ENCODE measurements around the gene NEU1.
A peak's percentile ranks its signal among the peaks of the same experiment; 100 is the strongest.
"Not testable (repeated sequence)": the region's sequence is repeated elsewhere in the genome, so short reads cannot be mapped to it uniquely, and the experiment has no call there.

The NEU1 gene

GRCh38 chr6:31821301-31822035 is 41.2 kb downstream of the NEU1 start:
- peak in 42 of 56 donors; percentile 19 to 86 (median 59) for DNase-seq

GRCh38 chr6:31820399-31820798 is 42.2 kb downstream of the NEU1 start:
- not testable (repeated sequence) for DNase-seq

DNA sequence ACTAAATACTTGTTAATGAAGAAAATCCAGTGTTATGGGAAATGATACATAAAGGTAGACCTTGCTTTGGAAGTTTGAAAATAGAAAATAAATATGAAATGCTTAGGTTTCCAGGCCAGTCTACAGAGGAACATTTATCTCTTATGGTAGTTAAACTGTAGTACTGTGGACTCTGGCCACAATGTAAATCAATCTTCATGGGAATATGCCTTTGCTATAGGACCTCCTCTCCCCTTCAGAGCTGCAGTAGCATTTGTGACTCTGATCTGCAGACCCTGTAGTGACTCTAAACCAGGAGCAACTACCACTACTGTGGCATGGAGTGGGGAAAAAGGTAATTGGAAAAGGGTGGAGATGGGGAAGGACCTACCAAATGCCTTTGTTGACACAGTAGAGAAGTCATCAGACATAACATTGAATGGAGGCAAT is 42.7 kb downstream of the NEU1 start:
- no peak for DNase-seq

DNA sequence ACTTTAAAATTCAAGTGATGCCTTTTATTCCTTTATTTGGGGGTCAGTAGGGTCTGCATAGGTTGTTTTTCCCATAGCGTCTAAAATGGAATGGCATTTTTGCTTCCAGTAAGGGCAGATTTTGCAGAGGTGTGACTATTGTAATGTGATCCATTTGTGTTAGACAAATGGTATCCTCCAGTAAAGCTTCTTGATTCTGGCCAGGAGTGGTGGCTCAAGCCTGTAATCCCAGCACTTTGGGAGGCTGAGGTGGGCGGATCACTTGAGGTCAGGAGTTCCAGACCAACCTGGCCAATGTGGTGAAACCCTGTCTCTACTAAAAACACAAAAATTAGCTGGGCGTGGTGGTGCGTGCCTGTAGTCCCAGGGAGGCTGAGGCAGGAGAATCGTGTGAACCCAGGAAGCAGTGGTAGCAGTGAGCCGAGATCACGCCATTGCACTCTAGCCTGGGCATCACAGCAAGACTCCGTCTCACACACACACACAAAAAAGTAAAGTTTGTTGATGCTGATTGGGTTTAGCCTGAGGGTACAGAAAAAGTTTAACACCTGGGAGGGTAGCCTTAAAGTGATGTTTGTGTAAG is 44.6 kb downstream of the NEU1 start:
- DNase-seq = peak in 12 of 56 donors; percentile 11 to 75 (median 48)

DNA sequence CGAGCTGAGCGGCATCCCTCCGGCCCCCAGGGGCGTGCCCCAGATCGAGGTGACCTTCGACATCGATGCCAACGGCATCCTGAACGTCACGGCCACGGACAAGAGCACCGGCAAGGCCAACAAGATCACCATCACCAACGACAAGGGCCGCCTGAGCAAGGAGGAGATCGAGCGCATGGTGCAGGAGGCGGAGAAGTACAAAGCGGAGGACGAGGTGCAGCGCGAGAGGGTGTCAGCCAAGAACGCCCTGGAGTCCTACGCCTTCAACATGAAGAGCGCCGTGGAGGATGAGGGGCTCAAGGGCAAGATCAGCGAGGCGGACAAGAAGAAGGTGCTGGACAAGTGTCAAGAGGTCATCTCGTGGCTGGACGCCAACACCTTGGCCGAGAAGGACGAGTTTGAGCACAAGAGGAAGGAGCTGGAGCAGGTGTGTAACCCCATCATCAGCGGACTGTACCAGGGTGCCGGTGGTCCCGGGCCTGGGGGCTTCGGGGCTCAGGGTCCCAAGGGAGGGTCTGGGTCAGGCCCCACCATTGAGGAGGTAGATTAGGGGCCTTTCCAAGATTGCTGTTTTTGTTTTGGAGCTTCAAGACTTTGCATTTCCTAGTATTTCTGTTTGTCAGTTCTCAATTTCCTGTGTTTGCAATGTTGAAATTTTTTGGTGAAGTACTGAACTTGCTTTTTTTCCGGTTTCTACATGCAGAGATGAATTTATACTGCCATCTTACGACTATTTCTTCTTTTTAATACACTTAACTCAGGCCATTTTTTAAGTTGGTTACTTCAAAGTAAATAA is 45.3 kb downstream of the NEU1 start:
- peak in 18 of 56 donors; percentile 7 to 71 (median 34) for DNase-seq

DNA sequence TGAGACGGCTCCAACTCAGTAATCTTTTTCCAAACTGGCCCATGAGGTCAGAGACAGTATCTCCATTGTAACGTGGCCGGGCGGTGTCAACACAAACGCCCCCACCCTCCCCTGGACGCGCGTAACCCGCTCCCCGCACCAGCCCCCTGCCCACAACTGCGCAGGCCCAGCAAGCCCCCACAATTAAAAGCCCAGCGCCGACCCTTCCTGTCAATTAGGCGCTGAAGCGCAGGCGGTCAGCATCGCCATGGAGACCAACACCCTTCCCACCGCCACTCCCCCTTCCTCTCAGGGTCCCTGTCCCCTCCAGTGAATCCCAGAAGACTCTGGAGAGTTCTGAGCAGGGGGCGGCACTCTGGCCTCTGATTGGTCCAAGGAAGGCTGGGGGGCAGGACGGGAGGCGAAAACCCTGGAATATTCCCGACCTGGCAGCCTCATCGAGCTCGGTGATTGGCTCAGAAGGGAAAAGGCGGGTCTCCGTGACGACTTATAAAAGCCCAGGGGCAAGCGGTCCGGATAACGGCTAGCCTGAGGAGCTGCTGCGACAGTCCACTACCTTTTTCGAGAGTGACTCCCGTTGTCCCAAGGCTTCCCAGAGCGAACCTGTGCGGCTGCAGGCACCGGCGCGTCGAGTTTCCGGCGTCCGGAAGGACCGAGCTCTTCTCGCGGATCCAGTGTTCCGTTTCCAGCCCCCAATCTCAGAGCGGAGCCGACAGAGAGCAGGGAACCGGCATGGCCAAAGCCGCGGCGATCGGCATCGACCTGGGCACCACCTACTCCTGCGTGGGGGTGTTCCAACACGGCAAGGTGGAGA is 47.4 kb downstream of the NEU1 start, which contains the start of the genes HSPA1A and HSPA1L:
Gene HSPA1A, plus strand, starts transcription at position 519 of the 814 bp plus-strand sequence. Its CDS starts 214 bp downstream, at position 733.
Gene HSPA1L, minus strand, starts transcription at position 259 of the 814 bp plus-strand sequence. CDS start 3,311 bp downstream, outside the sequence.
- peak; percentile 65 to 100 (median 96) for DNase-seq

DNA sequence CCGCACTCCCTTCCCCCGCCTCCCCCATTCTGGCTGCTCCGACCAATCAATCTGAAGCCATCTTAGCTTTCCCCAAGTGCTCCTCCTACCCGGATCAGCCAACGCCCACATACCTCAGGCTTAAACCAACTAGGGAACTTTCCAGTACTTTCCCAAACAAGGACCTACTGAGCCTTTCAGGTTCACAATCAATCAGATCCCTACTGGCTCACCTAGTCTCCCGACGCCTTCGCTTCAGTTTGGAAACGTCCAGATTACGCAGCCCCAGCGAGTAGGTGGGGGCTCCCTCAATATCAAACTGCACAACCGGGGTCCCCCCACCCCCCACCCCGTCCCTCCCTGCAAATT is 48.0 kb downstream of the NEU1 start:
- peak in 55 of 56 donors; percentile 63 to 97 (median 90) for DNase-seq

DNA sequence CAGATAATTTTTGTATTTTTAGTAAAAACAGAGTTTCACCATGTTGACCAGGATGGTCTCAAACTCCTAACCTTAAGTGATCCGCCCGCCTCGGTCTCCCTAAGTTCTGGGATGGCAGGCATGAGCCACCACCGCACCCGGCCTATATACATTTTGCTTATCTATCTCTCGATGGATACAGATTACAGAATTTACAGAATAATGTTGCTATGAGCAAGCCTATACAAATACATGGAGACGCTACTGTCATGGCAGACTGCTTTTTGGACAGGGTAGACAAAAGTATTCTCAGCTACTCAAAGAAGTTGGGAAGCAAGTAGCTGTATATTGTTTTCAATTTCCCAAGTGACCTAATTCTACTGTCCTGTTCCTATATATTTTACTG is 49.2 kb downstream of the NEU1 start:
- no peak for DNase-seq

DNA sequence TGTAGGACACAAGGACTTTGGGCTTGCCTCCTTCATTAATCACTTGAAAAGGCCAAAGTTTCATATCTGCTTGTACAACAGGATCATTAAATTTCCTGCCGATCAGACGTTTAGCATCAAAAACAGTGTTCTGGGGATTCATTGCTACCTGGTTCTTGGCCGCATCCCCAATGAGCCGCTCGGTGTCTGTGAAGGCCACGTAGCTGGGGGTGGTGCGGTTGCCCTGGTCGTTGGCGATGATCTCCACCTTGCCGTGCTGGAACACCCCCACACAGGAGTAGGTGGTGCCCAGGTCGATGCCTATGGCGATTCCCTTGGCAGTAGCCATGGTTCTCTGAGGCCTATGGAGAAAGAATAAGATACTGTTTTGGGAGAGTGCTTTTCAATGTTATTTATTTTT is 51.0 kb downstream of the NEU1 start:
- DNase-seq = no peak

GRCh38 chr6:31808599-31808998 is 54.0 kb downstream of the NEU1 start:
- DNase-seq = not testable (repeated sequence)
